OCI-LY1 (cell line): ENCODE data around the gene LRMDA.

ENCODE experiments used
- H2AFZ ChIP-seq: fragments of 200-600 bp; sonication (generic), shearing (Covaris generic); 2 replicates; pipeline ENCODE4 v1.6.0; 2014; ENCODE audit warnings: antibody characterized with exemption, mild to moderate bottlenecking, low read length
- H3F3A ChIP-seq: fragments of 200-600 bp; sonication (generic), shearing (Covaris generic); 2 replicates; pipeline ENCODE4 v1.6.0; 2014; ENCODE audit warnings: mild to moderate bottlenecking, antibody characterized with exemption, low read length, moderate library complexity; ENCODE audit not compliant: insufficient read depth
- H3K27ac ChIP-seq: fragments of 200-600 bp; sonication (generic); 2 replicates; pipeline ENCODE4 v1.5.1; 2014; ENCODE audit warnings: low read length, mixed run types, mild to moderate bottlenecking, low read depth; ENCODE audit not compliant: poor library complexity, severe bottlenecking
- H3K27me3 ChIP-seq: fragments of 200-600 bp; sonication (generic); 2 replicates; pipeline ENCODE4 v1.6.0; 2014; ENCODE audit warnings: antibody characterized with exemption, mild to moderate bottlenecking, low read length, moderate library complexity; ENCODE audit not compliant: insufficient read depth
- H3K36me3 ChIP-seq: fragments of 200-600 bp; sonication (generic); 2 replicates; pipeline ENCODE4 v1.6.1; 2014; ENCODE audit warnings: mild to moderate bottlenecking, antibody characterized with exemption, low read length, moderate library complexity, mixed read lengths; ENCODE audit not compliant: insufficient read depth
- H3K4me1 ChIP-seq: fragments of 200-600 bp; sonication (generic); 2 replicates; pipeline ENCODE4 v1.5.1; 2014; ENCODE audit warnings: mild to moderate bottlenecking, low read length, moderate library complexity; ENCODE audit not compliant: insufficient read depth, severe bottlenecking
- H3K4me2 ChIP-seq: fragments of 200-600 bp; sonication (generic), shearing (Covaris generic); 2 replicates; pipeline ENCODE4 v1.6.1; 2014; ENCODE audit warnings: low read length
- H3K4me3 ChIP-seq: fragments of 200-600 bp; sonication (generic); 2 replicates; pipeline ENCODE4 v1.5.1; 2014; ENCODE audit warnings: low read length, low read depth, mild to moderate bottlenecking, mixed read lengths; ENCODE audit not compliant: poor library complexity, severe bottlenecking
- H3K79me2 ChIP-seq: fragments of 200-600 bp; shearing (Covaris generic); 2 replicates; pipeline ENCODE4 v1.6.1; 2016; ENCODE audit warnings: mixed run types, low read length, mixed read lengths; ENCODE audit not compliant: insufficient read depth
- H3K9ac ChIP-seq: fragments of 200-600 bp; sonication (generic), shearing (Covaris generic); 2 replicates; pipeline ENCODE4 v1.6.1; 2014; ENCODE audit warnings: mild to moderate bottlenecking, low read length, mixed read lengths
- H3K9me2 ChIP-seq: fragments of 200-600 bp; sonication (generic), shearing (Covaris generic); 2 replicates; pipeline ENCODE4 v1.6.1; 2014; ENCODE audit warnings: low read depth, mild to moderate bottlenecking, low read length, mixed read lengths
- H3K9me3 ChIP-seq: fragments of 200-600 bp; shearing (Covaris generic); 2 replicates; pipeline ENCODE4 v1.6.1; 2014; ENCODE audit warnings: low read length, mixed read lengths
- H4K20me1 ChIP-seq: fragments of 200-600 bp; sonication (generic), shearing (Covaris generic); 2 replicates; pipeline ENCODE4 v1.6.0; 2016; ENCODE audit warnings: mild to moderate bottlenecking, low read length; ENCODE audit not compliant: insufficient read depth
- EZH2 ChIP-seq: fragments of 200-600 bp; sonication (generic), shearing (Covaris generic); IDR thresholded peaks from 2 replicates; pipeline ENCODE4 v1.8.0; 2017; ENCODE audit warnings: borderline replicate concordance, mixed run types, mild to moderate bottlenecking, antibody characterized with exemption, low read length, moderate library complexity, mixed read lengths
- TF ChIP-seq, protein P1 (sequence below): fragments of 200-600 bp; sonication (generic), shearing (Covaris generic); IDR thresholded peaks from 2 replicates; pipeline ENCODE4 v1.5.1; 2017; ENCODE audit warnings: mild to moderate bottlenecking, antibody characterized with exemption, low read length, moderate library complexity, mixed read lengths

LRMDA gene

DNA sequence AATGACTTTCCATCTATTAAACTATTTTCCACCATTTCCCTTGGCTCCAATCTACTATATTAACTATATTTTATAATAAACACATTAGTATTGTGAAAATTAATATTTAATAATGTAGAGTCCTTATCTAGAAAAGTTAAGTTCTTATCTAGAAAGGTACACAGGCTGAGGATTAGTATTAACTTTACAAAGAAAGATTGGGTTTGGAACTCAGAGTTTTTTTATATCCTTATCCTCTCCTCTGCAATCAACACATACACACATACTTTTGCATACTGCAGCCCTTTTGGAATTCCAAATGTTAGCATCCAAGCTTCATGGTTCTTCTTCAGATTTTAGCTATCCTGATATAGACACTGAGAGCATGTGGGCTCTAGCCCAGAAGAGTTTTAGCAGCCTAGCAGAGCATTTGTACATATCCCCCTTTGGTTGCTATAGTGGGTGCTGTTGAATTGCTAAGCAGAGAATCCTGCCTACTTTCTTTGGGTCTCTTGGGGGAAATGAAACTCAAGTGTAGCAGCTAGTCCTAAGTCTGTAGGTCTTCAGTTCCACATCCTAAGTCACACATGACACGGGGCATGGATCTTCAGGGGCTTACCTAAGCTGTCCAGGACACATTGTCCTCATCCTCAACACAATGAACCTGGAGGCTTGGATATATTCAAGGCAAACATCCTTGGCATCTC is 874.6 kb downstream of the LRMDA start:
- Histone ChIP-seq H3F3A (no peaks in the 10 kb centered on the region), H2AFZ (no peak overlapping the region)

GRCh38 chr10:76306856-76307255 is 875.4 kb downstream of the LRMDA start:
- Histone ChIP-seq H3K4me3 (no peak overlapping the region), H2AFZ (no peak overlapping the region), H3K36me3 (no peaks in the 10 kb centered on the region), H3K9me2 (no peaks in the 10 kb centered on the region), H3K79me2 (no peaks in the 10 kb centered on the region), H3F3A (no peaks in the 10 kb centered on the region), H3K9me3 (no peaks in the 10 kb centered on the region), H3K9ac (no peak overlapping the region), H3K27ac (no peak overlapping the region), H4K20me1 (no peaks in the 10 kb centered on the region), H3K27me3 (no peaks in the 10 kb centered on the region), H3K4me2 (no peak overlapping the region), H3K4me1 (no peaks in the 10 kb centered on the region)
- no peak for TF ChIP-seq EZH2
- TF ChIP-seq, protein P1, sequence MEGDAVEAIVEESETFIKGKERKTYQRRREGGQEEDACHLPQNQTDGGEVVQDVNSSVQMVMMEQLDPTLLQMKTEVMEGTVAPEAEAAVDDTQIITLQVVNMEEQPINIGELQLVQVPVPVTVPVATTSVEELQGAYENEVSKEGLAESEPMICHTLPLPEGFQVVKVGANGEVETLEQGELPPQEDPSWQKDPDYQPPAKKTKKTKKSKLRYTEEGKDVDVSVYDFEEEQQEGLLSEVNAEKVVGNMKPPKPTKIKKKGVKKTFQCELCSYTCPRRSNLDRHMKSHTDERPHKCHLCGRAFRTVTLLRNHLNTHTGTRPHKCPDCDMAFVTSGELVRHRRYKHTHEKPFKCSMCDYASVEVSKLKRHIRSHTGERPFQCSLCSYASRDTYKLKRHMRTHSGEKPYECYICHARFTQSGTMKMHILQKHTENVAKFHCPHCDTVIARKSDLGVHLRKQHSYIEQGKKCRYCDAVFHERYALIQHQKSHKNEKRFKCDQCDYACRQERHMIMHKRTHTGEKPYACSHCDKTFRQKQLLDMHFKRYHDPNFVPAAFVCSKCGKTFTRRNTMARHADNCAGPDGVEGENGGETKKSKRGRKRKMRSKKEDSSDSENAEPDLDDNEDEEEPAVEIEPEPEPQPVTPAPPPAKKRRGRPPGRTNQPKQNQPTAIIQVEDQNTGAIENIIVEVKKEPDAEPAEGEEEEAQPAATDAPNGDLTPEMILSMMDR = no peak

More for the DNA sequence above, 874.6 kb downstream of the LRMDA start:
- no peaks in the 10 kb centered on the region for H3K4me1 ChIP-seq
- no peak overlapping the region for H3K4me3 ChIP-seq
- H4K20me1 ChIP-seq = no peaks in the 10 kb centered on the region
- H3K79me2 ChIP-seq = no peaks in the 10 kb centered on the region
- H3K9me3 ChIP-seq = no peaks in the 10 kb centered on the region
- no peaks in the 10 kb centered on the region for H3K27me3 ChIP-seq
- no peak overlapping the region for H3K9ac ChIP-seq
- no peaks in the 10 kb centered on the region for H3K36me3 ChIP-seq
- no peak overlapping the region for H3K27ac ChIP-seq
- TF ChIP-seq, protein P1 = no peak
- no peak for TF ChIP-seq EZH2
- no peaks in the 10 kb centered on the region for H3K9me2 ChIP-seq
- no peak overlapping the region for H3K4me2 ChIP-seq

DNA sequence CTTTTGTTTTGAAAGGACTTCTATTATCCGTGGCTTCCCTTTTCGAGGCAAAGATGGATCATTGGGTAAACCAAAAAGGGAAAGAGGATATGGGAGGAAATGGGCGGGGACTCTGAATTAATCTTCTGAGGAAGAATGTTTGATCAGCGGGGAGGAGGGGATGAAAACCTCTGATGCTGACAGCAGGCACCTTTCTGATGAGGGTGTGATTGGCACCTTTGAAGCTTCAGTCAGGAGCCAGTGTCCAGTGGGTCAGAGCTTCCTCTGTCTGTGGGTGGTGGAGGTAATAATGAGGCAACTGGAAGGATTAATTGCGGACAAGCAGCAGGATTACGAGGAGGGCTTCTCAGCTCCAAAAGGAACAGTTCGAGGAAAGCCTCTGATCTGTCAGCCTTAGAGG is 877.6 kb downstream of the LRMDA start:
- Histone ChIP-seq H3K27me3 (no peaks in the 10 kb centered on the region), H3K9me3 (no peaks in the 10 kb centered on the region), H3K36me3 (no peaks in the 10 kb centered on the region), H3F3A (no peaks in the 10 kb centered on the region), H4K20me1 (no peaks in the 10 kb centered on the region), H3K27ac (no peak overlapping the region), H3K9ac (no peak overlapping the region), H2AFZ (no peak overlapping the region), H3K4me1 (no peaks in the 10 kb centered on the region), H3K9me2 (no peaks in the 10 kb centered on the region), H3K4me2 (no peak overlapping the region), H3K4me3 (no peak overlapping the region), H3K79me2 (no peaks in the 10 kb centered on the region)
- TF ChIP-seq, protein P1 = no peak
- no peak for TF ChIP-seq EZH2
